DND-41 (cell line): Measurements from ENCODE around the gene ARL8B.

Experiments used
- ATAC-seq: fragments of 200-7000 bp; cut with Tn5 transposase; 3 replicates; pipeline ENCODE4 v1.9.1; 2021; ENCODE audit warnings: low read depth; ENCODE audit not compliant: insufficient read depth
- DNase-seq: peaks from one replicate; pipeline ENCODE4 v3.0.0-alpha.2; 2020
- H2AFZ ChIP-seq: 2 replicates; pipeline ENCODE4 v1.6.0; 2012; ENCODE audit warnings: low read depth, low read length
- H3K27ac ChIP-seq: 2 replicates; pipeline ENCODE4 v1.5.1; 2012; ENCODE audit warnings: low read length, inconsistent platforms
- H3K27me3 ChIP-seq: fragments of 200-600 bp; sonication (generic); 2 replicates; pipeline ENCODE4 v1.6.0; 2012; ENCODE audit warnings: low read length, mild to moderate bottlenecking, inconsistent platforms; ENCODE audit not compliant: insufficient read depth, poor library complexity
- H3K36me3 ChIP-seq: 2 replicates; pipeline ENCODE4 v1.5.1; 2012; ENCODE audit warnings: low read length, inconsistent platforms; ENCODE audit not compliant: insufficient read depth
- H3K4me1 ChIP-seq: 2 replicates; pipeline ENCODE4 v1.5.1; 2012; ENCODE audit warnings: mild to moderate bottlenecking, low read length; ENCODE audit not compliant: insufficient read depth
- H3K4me2 ChIP-seq: 2 replicates; pipeline ENCODE4 v1.6.0; 2012; ENCODE audit warnings: mild to moderate bottlenecking, moderate library complexity, low read length, inconsistent platforms; ENCODE audit not compliant: insufficient read depth
- H3K4me3 ChIP-seq, 2 experiments: fragments of 200-600 bp in 1 of 2; shearing (Covaris generic) in 1 of 2; 2 replicates each; pipeline ENCODE4 v1.5.1; 2012 to 2016; ENCODE audit warnings: inconsistent platforms in 2 of 2, low read length in 2 of 2, mild to moderate bottlenecking in 2 of 2, low read depth in 1 of 2, moderate library complexity in 1 of 2
- H3K79me2 ChIP-seq: 2 replicates; pipeline ENCODE4 v1.6.0; 2012; ENCODE audit warnings: low read length, inconsistent platforms; ENCODE audit not compliant: insufficient read depth
- H3K9ac ChIP-seq: 2 replicates; pipeline ENCODE4 v1.6.0; 2012; ENCODE audit warnings: low read depth, mild to moderate bottlenecking, inconsistent platforms, low read length, moderate library complexity
- H3K9me3 ChIP-seq: 2 replicates; pipeline ENCODE4 v1.5.1; 2012; ENCODE audit warnings: low read length, moderate library complexity, mild to moderate bottlenecking, inconsistent platforms; ENCODE audit not compliant: insufficient read depth, severe bottlenecking
- H4K20me1 ChIP-seq: 2 replicates; pipeline ENCODE4 v1.6.0; 2012; ENCODE audit warnings: low read length; ENCODE audit not compliant: insufficient read depth
- EZH2 ChIP-seq: IDR thresholded peaks from 3 replicates; pipeline ENCODE4 v1.6.1; 2012; ENCODE audit warnings: borderline replicate concordance, low read depth, mild to moderate bottlenecking, moderate library complexity, low read length, inconsistent platforms; ENCODE audit not compliant: severe bottlenecking
- TF ChIP-seq, protein P1 (sequence below): IDR thresholded peaks from 2 replicates; pipeline ENCODE4 v1.5.1; 2012; ENCODE audit warnings: borderline replicate concordance, low read length, moderate library complexity, mild to moderate bottlenecking; ENCODE audit not compliant: poor library complexity, severe bottlenecking; ENCODE audit errors: extremely low read depth

Gene ARL8B

DNA sequence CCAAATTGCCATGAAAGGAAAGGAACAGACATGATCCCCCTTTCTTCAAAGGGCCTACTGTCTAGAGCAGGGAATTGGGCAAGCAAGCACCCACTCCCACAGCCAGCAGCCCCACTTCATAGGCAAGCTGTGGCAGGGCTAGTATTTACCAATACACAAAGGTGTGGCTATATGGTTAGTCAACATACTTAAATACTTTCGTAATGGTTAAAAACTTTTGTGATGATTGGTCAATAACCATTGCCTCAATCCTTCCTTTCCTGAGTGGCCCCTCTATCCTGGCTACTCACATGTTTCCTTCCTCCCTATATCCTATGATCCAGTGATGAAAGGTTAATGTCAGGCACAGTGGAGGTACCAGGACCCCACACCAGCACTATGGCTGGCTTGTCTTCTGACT is 30.1 kb upstream of the ARL8B start:
- Histone ChIP-seq H3K4me3 (no peak overlapping the region), H3K79me2 (no peaks in the 10 kb centered on the region), H3K27me3 (no peaks in the 10 kb centered on the region), H3K27ac (no peak overlapping the region), H3K4me2 (no peak overlapping the region), H3K4me1 (no peaks in the 10 kb centered on the region), H3K36me3 (no peaks in the 10 kb centered on the region), H3K9me3 (no peaks in the 10 kb centered on the region), H4K20me1 (no peaks in the 10 kb centered on the region), H3K9ac (no peak overlapping the region), H2AFZ (no peak overlapping the region)
- no peak for TF ChIP-seq EZH2
- TF ChIP-seq, protein P1, sequence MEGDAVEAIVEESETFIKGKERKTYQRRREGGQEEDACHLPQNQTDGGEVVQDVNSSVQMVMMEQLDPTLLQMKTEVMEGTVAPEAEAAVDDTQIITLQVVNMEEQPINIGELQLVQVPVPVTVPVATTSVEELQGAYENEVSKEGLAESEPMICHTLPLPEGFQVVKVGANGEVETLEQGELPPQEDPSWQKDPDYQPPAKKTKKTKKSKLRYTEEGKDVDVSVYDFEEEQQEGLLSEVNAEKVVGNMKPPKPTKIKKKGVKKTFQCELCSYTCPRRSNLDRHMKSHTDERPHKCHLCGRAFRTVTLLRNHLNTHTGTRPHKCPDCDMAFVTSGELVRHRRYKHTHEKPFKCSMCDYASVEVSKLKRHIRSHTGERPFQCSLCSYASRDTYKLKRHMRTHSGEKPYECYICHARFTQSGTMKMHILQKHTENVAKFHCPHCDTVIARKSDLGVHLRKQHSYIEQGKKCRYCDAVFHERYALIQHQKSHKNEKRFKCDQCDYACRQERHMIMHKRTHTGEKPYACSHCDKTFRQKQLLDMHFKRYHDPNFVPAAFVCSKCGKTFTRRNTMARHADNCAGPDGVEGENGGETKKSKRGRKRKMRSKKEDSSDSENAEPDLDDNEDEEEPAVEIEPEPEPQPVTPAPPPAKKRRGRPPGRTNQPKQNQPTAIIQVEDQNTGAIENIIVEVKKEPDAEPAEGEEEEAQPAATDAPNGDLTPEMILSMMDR = no peak
- no peak for ATAC-seq
- no peak for DNase-seq

DNA sequence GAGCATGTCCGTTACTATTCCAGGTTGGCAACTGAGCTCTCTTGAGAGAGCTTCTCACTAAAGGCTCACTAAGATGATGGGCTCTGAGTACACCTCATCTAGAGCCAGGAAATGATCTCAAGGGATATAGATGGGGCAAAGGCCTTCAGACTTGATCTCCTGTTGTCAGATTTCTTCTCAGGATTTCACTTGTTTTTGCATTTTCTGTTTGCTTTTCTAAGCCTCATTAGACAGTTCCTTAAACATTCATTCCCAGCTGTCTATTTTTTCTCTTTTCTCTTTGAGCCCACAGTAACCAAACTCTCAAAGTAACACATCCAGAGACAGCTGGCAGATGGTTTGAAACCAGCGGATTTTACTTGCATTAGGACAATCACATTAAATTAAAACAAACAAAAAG is 28.4 kb upstream of the ARL8B start:
- Histone ChIP-seq H3K9ac (no peak overlapping the region), H2AFZ (no peak overlapping the region), H3K9me3 (no peaks in the 10 kb centered on the region), H3K4me1 (no peaks in the 10 kb centered on the region), H3K4me3 (no peak overlapping the region), H3K36me3 (no peaks in the 10 kb centered on the region), H3K4me2 (no peak overlapping the region), H3K27ac (no peak overlapping the region), H3K27me3 (no peaks in the 10 kb centered on the region), H4K20me1 (no peaks in the 10 kb centered on the region), H3K79me2 (no peaks in the 10 kb centered on the region)
- ATAC-seq (no peak), DNase-seq (no peak)
- no peak for TF ChIP-seq EZH2
- TF ChIP-seq, protein P1 = no peak

DNA sequence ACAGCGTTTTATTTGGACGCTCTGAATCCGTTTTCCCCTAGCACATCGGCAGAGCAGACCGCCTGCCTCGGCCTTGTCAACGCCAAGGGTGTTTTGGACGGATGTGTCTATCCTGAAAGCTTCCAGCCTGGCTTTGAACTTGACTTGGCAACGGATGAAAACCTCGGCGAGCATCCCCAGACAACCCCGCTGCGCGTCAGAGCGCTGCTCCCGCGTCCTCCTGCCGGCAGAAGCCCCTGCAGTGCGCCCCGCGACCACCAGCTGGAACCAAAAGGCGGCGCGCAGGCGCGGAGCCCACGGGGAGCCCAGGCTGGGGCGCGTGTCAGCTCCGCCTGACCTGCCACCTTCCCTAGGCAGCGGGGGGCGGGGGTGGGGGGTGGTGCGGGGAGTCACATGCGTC is 26.2 kb upstream of the ARL8B start:
- H4K20me1 ChIP-seq = no peaks in the 10 kb centered on the region
- TF ChIP-seq EZH2 = no peak
- TF ChIP-seq, protein P1 = no peak
- no peaks in the 10 kb centered on the region for H3K9me3 ChIP-seq
- H3K4me2 ChIP-seq = no peak overlapping the region
- no peaks in the 10 kb centered on the region for H3K36me3 ChIP-seq
- H3K4me3 ChIP-seq = no peak overlapping the region
- no peaks in the 10 kb centered on the region for H3K27me3 ChIP-seq
- no peak overlapping the region for H3K9ac ChIP-seq
- no peak overlapping the region for H3K27ac ChIP-seq
- no peaks in the 10 kb centered on the region for H3K4me1 ChIP-seq
- DNase-seq (no peak), ATAC-seq (no peak)
- no peaks in the 10 kb centered on the region for H3K79me2 ChIP-seq
- no peak overlapping the region for H2AFZ ChIP-seq

DNA sequence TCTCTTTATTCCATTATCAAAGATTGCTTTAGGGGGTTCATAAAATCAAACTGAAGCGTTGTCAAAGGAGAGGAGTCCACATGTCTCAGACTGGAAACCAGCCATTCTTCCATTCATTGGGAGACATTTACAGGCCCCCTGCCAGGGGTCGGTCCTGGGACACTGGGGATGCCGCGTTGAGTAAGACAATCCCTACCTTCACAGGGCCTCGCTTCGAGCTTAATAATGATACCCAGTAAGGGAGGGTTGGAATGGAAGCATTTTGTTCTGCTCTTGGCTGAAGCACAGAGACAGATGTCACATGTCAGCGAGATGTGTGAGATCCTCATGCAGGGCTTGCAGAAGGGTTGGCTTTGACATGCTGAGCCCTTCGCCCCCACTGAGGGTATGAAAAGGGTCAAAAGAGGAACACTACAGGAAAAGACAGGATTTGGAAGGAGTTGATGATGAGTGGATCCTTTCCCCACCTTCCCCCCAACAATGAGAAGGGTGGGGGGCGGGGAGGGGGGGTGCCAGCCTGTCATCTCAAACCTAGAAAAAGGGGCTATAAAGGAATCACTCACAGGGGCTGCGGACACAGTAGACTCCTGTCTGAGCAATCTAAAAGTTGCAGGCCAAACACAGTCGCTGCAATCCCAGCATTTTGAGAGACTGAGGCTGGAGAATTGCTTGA is 25.6 kb upstream of the ARL8B start:
- no peaks in the 10 kb centered on the region for H3K36me3 ChIP-seq
- ATAC-seq = no peak
- H2AFZ ChIP-seq = no peak overlapping the region

More for the DNA sequence above, 25.6 kb upstream of the ARL8B start:
- H3K27ac ChIP-seq = no peak overlapping the region
- H3K4me1 ChIP-seq = no peaks in the 10 kb centered on the region
- H3K9ac ChIP-seq = no peak overlapping the region
- H4K20me1 ChIP-seq = no peaks in the 10 kb centered on the region
- H3K9me3 ChIP-seq = no peaks in the 10 kb centered on the region
- H3K27me3 ChIP-seq = no peaks in the 10 kb centered on the region
- H3K4me2 ChIP-seq = no peak overlapping the region
- TF ChIP-seq EZH2 = no peak
- TF ChIP-seq, protein P1 = no peak
- no peak for DNase-seq
- H3K79me2 ChIP-seq = no peaks in the 10 kb centered on the region
- no peak overlapping the region for H3K4me3 ChIP-seq
